ENCODE measurements around the gene ALDH5A1.

- TF ChIP-seq CTCF (IDR thresholded peaks at IDR 0.05) (no peak), POLR2A (IDR thresholded peaks at IDR 0.05) (no peak)
These were observed 17.7 kb upstream of the ALDH5A1 start for GRCh38 chr6:24477070-24477469.

Measured in lower leg skin (tissue), 3 donors.